ENCODE measurements around the gene ADGRF4.

- TF ChIP-seq CTCF (IDR thresholded peaks at IDR 0.05; ENCODE audit: low read length) = no peak
- TF ChIP-seq EZH2 (IDR thresholded peaks at IDR 0.05; ENCODE audit: borderline replicate concordance, low read length) = no peak
Observed at GRCh38 chr6:47690214-47690613, 8.2 kb upstream of the ADGRF4 start.

Measured in OCI-LY1 (cell line).